ENCODE data around the gene FARS2.

FARS2 gene

DNA sequence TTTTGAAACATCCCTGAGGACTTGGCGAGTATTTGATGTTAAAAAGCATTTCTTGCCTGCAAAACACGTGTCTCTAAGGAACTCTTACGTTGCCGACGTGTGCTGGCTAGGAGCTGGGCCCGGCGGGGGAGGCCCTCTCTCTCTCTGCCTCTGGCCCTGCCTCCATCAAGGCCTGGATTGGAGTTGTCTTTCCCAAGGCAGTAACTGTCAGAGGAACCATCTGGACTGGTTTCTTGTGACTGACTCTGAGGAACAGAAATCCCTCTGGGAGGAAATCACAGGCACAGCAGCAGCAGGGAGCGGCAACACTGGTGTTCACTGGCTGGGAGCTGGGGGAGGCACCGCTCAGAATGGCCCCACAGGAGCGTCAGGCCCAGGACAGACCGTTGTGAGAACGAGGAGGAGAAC lies 501.3 kb downstream of the FARS2 start:
- DNase-seq (ENCODE audit: low read depth), result no peak

GRCh38 chr6:5763407-5763806 lies 502.1 kb downstream of the FARS2 start:
- DNase-seq (ENCODE audit: low read depth), result no peak

DNA sequence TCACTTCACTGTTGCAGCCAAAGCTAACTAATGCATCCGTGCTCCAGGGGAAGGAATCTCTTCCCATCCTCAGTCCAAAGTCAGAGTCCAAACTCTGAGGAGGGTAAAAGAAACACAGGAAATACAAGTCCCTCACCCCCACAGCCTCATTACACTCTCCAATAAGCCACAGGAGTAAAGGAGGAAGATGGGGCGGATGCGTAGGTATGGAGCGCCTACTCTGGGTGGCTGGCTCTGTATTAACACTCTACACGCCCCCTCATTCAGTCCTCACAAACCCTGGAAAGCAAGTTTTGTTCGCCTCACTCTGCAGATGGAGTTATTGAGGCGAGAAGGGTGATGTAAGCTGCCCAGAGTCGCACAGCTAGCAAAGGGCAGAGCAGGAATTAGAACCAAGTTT lies 502.6 kb downstream of the FARS2 start:
- no peak for DNase-seq (ENCODE audit: low read depth)

GRCh38 chr6:5764401-5764955 lies 503.2 kb downstream of the FARS2 start:
- no peak for DNase-seq (ENCODE audit: low read depth)

DNA sequence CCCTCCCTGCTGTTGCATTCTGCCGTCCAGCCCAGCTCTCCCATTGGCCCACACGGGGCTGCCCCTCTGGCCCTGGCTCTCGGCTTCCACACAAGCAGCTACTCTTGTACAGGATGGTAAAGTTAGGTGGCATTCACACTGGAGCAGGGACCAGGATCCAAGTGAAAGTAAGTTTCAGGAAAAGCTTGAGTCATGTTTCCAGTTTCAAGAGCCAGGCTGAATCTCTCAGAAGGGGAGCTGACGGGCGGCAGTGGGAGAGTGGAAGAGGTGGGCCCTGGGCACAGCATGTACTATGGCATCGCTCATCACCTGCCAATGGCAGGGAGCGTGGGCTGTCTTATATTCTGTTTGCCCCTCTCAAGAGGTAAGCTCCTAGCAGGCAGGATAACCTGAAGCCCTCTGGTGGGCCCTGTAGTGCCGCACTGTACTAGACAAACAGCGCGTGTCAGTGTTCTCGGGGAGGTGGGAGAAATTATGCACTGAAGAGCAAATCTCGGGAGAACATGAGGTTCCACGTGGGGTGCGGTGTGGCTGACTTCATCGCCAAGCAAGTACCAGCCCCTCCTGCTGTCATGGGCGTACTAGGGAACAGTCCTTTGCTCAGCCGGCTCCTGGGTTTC lies 503.9 kb downstream of the FARS2 start:
- DNase-seq (ENCODE audit: low read depth), result no peak

- DNase-seq (ENCODE audit: low read depth), result no peak
These were observed 504.9 kb downstream of the FARS2 start for GRCh38 chr6:5766260-5766659.

GRCh38 chr6:5767471-5767870 lies 506.2 kb downstream of the FARS2 start:
- no peak for DNase-seq (ENCODE audit: low read depth)

GRCh38 chr6:5771211-5771610 lies 509.9 kb downstream of the FARS2 start:
- DNase-seq (ENCODE audit: low read depth), result no peak

DNA sequence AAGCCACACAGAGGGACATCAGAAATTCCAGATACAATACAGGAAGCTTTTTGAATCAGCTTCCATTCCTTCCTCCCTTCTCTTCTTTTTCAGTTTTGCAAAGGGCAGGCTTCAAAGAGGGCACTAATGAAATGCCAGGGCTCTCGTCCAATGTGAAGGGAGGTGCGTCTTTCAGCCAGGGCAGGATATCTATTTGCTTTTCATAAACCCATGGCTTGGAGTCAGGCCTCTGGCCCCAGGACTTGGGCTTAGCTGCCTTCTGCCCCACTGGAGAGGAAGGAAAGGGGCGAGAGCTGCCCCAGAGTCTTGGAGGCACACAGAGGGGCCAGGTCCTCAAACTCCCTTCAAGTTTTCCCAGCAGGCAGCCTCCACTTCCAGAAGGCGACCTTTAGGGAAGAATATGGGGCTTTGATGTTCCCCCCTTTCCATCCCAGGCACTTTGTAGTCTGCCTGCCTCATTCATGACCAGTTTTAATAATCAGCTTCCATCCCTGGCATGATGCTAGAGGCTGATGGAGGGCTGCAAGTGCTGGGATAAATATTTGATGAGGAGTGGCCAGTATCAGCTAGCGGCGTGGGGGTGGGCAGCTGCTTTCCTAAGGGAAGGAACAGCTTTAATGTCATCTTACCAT lies 510.6 kb downstream of the FARS2 start:
- no peak for DNase-seq (ENCODE audit: low read depth)

GRCh38 chr6:5772408-5773120 lies 511.3 kb downstream of the FARS2 start:
- no peak for DNase-seq (ENCODE audit: low read depth)

GRCh38 chr6:5776104-5776503 lies 514.8 kb downstream of the FARS2 start:
- no peak for DNase-seq (ENCODE audit: low read depth)

- DNase-seq (ENCODE audit: low read depth), result no peak
These were observed 515.5 kb downstream of the FARS2 start for GRCh38 chr6:5776706-5777390.

GRCh38 chr6:5778317-5778857 lies 517.1 kb downstream of the FARS2 start:
- no peak for DNase-seq (ENCODE audit: low read depth)

- DNase-seq (ENCODE audit: low read depth), result no peak
These were observed 517.6 kb downstream of the FARS2 start for GRCh38 chr6:5778906-5779305.

- DNase-seq (ENCODE audit: low read depth), result no peak
These were observed 519.7 kb downstream of the FARS2 start for GRCh38 chr6:5781019-5781418.

DNA sequence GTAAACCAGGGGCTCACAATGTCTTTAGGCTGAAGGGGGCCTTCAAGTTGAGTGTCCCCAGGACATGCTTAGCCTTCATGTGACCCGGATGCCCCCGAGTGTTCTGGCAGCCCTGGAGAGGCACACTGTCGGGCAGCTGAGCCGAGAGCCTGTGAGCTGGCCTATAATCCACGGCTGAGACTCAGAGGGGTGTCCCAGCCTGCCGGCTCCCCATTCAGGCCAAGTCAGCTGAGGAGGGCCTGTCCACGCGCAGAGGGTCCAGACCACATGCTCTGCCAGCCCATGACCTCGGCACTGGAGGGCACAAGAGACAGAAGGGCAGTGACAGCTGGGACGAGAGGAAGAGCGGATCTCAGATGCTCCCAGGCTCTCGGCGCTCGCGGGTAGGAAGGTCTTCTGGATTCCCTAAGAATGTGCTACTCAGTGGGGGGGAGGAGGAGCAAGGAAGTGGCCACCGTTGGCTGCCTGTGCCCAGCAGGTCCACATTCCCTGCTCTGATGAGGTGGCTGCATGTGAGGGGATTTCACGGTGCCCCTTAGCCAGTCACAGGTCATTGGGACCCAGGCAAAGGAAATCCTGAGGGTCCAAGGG lies 520.7 kb downstream of the FARS2 start:
- no peak for DNase-seq (ENCODE audit: low read depth)

DNA sequence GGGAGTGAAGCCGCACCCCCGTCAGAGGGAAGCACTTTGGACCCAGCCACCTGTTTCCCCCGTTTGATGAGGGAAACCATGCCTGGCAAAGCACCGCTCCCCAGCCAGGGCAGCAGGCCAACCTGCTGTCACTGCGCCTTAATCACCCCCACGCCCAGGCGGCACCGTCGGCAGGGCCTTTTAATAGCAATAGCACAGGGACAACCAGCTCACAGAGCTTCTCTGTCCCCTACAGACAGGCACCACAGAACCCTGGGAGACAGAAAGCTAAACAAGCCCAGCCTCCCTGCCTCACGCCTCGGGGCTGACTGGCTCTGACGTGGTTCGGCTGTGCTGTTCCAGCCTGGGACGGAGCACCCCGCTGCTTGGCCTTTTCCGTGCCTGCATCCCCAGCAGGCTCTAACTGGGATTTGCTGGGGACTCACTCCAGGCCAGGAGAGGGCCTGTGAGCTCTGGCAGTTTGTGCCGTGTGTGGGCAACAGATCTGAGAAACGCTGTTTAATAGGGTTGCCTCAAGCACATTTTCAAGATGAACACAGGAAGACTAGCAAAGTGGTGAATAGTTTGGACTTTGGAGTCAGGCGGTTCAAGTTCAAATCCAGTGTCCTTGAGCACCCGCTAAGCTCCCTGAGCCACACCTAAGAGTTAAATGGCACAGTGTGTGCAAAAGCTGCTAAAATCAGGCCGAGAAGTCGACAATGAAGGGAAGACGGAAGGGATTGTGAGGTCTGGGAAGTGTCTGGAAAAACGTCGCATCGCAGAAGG lies 521.7 kb downstream of the FARS2 start:
- no peak for DNase-seq (ENCODE audit: low read depth)

DNA sequence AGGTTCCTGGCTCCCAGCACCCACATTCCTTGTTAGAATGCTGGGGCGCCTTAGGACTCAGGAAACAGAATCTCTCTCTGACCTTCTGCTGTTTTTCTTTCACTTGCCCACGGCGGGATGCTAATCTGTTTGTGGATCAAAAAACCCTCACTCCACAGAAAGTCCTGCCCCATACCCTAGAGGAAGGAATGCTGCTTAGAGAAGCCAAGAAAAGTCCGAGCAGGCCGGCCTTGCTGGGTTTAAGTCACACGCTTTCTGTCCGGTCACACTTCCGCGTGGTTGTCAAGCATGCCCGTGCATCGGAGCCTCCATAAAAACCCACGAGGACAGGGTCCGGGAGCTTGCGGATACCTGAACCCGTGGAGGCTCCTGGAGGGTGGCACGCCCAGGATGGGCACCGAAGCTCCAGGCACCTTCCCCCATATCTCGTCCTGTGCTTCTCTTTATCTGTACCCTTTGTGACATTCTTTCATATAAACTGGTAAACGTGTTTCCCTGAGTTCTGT lies 522.3 kb downstream of the FARS2 start:
- no peak for DNase-seq (ENCODE audit: low read depth)

DNA sequence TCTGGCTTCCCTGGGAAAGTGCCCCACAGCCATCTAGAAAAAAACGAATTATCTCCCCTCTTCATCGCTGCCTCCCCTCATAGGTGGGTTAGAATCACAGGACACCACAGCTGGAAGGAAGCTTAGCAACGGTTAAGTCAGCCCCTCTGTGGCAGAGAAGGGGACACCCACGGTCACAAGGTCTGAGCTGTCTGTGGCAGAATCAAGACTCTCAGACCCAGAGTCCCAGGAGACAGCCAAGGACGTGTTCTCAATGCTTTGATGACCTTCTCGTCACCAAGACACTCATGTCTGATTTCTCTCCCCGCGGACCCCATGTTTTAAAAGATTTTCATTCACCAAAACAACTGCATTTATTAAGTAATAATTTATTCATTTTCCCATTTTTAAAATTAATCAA lies 523.9 kb downstream of the FARS2 start:
- DNase-seq (ENCODE audit: low read depth), result no peak

DNA sequence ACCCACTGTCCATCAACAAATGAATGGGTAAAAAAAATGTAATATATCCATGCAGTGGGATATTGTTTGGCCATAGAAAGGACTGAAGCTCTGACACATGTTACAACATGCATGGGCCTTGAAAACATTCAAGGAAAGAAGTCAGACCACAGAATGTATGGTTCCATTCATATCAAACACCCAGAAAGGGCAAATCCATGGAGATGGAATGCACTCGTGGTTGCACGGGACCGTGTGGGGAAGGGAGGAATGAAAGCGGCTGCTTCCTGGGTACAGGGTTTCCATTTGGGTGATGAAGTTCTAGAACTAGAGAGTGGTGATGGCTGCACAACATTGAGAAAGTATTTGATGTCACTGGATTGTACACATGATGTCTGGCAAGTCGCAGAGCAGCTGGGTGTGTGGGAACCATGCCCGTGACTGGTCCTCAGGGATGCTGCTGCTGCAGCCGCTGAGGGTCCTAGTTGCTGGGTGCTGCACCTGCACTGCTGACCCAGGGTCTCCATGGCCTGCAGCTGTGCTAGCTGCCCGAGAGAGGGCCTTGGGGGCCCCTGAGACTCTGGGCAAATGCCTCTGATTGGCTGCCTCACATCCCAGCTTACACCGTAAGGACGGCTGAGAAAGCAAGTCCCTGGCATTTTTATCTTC lies 525.1 kb downstream of the FARS2 start:
- DNase-seq (ENCODE audit: low read depth), result no peak

Measured in stimulated activated CD8-positive, alpha-beta memory T cell treated with anti-CD3 and anti-CD28 coated beads, Interleukin-7, amount 100 ng/mL, for 24 hours (primary cell).